ENCODE measurements around the gene ZNF10.

DNA sequence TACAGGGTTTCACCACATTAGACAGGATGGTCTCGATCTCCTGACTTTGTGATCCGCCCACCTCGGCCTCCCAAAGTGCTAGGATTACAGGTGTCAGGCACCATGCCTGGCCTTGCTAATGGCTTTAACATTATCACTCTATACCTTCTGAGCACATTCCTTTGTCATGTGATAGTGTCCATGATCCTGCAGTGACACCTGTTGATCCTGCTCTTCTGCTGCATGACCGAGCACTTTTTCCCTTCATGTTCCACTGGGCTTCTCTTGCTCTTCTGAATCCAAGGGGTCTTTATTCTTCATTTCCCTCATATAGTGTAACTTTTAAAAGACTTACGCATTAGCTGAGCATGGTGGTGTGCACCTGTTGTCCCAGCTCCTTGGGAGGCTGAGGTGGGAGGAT lies 62.4 kb downstream of the ZNF10 start:
- TF ChIP-seq CTCF (IDR thresholded peaks at IDR 0.05) (no peak), POLR2A (IDR thresholded peaks at IDR 0.05) (no peak)
